ENCODE results near the gene LCN2.
"Not testable (repeated sequence)": the region's sequence is repeated elsewhere in the genome, so short reads cannot be mapped to it uniquely, and the experiment has no call there.

LCN2 gene

DNA sequence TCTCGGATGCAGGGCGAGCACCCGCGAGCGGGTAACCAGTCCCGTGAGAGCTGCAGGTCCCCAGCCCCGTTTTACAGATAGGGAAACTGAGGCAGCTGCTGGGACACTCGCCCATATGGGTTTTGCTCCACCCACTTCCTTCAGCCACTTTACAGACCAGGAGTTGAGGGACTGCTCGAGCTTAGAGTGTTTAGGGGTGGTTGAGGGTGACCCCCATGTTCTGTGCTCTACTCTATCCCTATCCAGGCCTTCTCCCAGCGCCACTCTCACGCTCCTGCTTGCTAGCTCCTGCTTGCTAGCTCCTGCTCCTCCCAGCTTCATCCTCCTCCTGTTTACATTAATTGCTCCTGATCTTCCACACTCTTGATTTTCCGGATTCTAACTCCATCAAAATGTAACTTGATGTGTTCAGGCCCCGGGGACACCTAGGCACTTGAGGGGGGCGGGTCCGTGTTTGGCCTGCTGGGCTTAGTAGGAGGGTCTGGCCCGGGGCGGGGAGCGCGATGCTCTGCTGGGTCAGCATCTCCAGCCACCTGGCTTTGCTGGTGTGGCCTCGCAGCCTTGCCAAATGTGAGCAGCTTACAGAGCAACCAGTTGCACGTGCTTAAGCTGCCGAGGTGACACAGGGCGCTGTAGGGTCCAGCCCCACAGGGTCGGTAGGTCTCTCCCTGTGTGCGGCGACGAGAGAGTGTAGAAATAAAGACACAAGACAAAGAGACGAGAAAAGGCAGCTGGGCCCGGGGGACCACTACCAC, 20.2 kb upstream of the LCN2 start:
- DNase-seq (ENCODE audit: low spot score): no peak

DNA sequence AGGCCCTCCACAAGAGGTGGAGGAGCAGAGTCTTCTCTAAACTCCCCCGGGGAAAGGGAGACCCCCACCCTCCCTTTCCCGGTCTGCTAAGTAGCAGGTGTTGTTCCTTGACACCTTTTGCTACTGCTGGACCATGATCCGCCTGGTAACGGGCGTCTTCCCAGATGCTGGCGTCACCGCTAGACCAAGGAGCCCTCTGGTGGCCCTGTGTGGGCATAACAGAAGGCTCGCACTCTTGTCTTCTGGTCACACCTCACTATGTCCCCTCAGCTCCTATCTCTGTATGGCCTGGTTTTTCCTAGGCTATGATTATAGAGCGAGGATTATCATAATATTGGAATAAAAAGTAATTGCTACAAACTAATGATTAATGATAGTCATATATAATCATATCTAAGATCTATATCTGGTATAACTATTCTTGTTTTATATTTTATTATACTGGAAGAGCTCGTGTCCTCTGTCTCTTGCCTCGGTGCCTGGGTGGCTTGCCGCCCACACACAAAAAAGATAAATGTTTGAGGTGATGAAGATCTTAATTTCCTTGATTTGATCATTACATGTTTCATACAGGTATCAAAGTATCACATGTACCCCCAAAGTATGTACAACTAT, 19.2 kb upstream of the LCN2 start:
- DNase-seq (ENCODE audit: low spot score): not testable (repeated sequence)

DNA sequence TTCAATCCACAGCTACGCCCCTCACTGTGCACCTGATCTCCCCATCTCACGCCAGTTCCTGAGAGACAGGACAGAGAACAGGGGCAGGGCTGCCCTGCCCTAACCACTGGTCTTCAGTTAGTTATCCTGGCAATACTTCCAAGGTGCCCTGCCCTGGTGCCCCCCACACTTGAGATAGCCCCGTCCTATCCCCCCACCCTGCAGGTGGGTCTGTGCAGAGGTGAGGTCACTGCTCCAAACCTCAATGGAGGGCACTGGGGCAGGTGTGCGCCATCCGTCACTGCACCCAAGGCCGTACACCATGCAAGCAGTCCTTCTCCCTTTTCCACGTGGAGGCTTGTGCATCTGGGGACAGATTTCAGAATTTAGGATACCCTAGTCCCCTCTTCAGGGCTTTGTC, 18.6 kb upstream of the LCN2 start:
- DNase-seq (ENCODE audit: low spot score): not testable (repeated sequence)

DNA sequence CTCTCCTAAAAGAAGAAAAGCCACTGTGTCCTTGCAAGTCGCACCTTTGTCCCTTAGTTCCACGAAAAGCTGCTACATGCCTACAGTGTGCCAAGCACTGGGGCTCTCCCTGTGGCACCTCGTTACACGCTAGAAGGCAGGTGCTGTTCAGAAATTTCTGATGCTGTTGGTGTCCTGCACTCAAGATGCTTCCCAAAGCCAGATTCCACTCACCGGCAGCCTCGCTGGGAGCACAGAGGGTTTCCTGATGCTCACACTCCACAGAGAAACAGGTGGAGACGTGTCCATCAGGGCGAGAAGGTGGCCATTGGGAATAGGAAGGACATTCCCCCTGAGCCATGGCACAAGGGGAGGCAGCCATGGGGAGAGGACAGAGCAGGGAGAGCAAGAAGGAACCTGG, 17.9 kb upstream of the LCN2 start:
- not testable (repeated sequence) for DNase-seq (ENCODE audit: low spot score)

DNA sequence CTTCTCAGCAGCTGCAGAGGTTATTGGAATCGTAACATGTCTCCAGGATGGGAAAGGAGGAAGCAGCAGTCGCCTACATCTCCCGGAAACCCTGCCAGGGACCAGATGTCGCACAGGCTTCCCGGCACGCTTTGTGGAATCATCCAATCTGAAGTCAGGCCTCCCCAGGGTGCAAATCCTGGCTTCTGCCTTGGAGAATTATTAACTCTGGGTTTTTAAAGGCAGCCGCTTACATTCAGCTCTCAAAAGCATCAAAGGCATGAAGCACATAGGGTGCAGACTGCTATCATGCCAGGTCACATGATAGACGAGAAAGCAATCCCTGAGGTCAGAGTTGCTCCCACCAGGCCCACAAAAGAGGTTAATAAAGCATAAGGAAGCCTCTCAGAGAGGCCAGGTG, 17.1 kb upstream of the LCN2 start:
- DNase-seq (ENCODE audit: low spot score): not testable (repeated sequence)

DNA sequence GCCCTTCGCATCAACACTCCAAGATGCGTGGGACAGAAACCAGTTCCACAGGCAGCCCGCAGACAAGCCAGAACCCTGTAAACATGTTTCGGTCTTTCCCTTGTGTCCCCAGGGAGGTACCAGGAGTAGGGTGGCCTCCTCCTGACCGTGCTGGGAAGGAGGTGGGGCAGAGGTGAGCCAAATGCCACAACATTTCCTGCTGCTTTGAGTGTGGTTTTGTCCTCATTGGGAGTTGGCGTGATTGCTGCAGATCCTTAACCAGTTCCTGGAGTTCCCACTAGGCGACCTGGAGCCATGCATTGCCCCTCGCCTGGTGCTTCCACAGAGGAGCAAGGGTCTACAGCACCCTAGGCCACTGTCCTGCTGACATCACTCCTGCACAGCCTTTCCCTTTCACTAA, 13.7 kb upstream of the LCN2 start:
- not testable (repeated sequence) for DNase-seq (ENCODE audit: low spot score)

DNA sequence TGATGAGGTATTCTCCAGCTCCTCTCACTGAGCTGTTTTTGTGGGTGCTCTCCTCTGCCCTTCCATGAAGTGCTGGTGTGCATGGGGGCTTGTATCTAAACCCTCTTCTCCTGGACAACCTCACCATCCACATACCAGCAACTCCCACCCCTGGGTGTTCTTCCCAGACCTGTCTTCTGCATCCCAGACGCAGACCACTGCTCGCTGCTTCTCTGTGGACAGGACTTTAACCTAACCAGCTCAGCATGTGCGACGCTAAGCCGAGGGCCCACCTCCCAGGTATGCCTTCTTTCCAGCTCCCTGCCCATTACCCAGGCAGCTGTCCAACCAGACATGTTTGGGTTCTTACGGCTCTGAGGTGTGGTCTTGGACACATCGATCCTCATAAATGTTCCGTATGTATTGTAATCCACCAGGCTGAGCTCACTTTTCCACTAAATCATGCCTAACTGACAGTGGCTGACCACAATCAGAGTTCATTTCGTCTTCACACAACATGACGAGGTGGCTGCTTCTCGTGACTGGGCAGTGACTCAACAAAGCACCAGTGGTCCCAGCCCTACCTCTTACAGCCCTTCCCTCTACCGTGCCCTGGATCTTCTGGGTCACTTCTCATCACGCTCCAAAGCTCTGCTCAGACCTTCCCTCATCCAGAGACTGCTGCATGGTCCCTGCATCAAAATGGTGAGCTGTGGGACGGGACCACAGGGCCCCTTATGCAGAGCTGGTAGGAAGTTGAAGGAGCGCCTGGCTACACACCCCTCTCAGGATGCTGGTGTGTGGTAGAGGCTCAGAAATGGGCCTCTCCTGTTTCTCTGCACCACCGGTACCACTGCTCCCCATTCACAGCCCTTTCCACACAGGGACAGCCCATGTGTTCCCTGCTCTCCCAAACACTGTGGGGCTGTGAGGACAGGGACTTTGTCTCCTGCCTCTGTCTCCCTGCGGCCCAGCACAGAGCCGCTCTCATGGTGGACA, 12.1 kb upstream of the LCN2 start:
- peak; percentile 56 for DNase-seq (ENCODE audit: low spot score)

DNA sequence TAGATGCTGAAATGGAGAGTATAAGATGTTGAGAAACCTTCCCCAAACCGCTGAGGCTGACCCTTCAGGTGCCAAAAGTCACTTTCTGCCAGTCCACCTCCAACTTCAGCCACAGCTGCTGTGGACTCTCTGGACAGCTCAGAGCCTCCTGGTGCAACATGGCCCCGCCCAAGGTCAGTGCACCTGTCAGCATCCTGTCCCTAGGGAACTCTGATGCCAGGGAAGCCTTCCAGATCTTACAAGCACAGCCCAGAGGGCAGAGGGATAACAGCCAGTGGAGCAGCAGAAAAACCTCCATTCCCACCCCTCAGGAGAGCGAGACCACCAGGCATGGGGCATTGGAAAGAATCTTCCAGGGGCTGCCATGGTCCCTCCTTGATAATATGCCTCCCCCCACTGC, 11.3 kb upstream of the LCN2 start:
- no peak for DNase-seq (ENCODE audit: low spot score)

DNA sequence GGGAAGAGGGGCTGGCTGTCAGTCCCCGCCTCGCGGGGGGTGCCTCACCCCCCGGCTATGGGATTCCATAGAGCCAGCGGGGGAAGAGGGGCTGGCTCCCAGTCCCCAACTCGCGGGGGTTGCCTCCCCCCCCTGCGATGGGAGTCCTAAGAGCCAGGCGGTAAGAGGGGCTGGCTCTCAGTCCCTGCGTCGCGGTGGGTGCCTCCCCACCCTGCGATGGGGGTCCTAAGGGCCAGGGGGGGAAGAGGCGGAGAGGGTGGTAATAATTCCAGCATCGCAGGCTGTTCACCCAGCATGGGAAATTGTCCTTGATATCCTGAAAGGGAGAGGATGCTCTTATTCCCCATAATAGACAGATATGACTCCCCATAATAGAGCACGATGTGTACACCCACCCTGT, 9.6 kb upstream of the LCN2 start:
- no peak for DNase-seq (ENCODE audit: low spot score)

DNA sequence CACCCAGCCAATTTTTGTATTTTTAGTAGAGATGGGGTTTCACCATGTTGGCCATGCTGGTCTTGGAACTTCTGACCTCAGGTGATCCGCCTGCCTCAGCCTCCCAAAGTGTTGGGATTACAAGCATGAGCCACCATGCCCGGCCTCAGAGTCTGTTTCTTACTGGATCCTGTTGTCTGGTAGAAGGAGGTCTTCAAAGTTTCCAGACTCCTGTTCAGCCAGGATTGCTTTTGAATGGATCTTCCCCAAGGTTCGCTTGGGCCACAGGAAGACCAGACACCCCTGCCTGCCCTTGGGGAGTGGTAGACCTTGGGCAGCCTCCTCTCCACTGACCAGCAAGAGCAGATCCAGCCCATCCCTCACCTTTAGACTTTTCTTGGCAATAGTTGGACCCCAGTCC, 7.6 kb upstream of the LCN2 start:
- no peak for DNase-seq (ENCODE audit: low spot score)

DNA sequence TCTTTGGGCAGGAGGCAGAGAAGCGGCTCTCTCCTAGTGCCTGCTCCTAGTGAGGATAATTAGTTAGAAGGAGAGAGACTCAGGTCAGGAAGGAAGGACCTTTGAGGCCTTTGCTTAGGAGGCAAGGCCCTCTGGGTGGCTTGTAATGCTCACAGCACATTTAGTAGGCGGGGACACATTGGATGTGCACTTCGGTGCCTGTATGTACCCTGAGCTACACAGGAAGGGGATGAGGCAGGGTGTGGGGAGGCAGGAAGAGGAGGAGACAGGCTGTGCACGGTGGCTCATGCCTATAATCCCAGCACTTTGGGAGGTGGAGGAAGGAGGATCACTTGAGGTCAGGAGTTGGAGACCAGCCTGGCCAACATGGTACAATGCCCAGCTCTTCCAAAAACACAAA, 7.2 kb upstream of the LCN2 start:
- DNase-seq (ENCODE audit: low spot score): no peak

DNA sequence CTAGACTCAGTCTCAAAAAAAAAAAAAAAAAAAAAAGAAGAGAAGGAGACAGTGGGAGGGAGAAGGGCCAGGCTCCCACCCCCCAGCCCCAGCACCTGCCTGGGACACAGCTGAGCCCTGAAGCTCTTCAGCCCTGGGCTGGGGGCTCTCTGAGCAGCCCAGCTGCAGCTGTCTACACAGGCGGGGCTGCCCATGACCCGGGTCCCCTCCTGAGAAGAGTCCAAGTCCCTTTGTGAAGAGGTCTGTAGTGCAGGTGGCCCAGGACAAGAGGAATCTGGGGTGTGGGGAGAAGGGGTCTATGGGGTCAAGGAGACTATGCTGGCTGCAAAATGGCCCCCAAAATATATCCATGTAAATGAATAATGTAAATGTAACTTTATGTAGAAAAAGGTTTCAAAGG, 6.7 kb upstream of the LCN2 start:
- no peak for DNase-seq (ENCODE audit: low spot score)

DNA sequence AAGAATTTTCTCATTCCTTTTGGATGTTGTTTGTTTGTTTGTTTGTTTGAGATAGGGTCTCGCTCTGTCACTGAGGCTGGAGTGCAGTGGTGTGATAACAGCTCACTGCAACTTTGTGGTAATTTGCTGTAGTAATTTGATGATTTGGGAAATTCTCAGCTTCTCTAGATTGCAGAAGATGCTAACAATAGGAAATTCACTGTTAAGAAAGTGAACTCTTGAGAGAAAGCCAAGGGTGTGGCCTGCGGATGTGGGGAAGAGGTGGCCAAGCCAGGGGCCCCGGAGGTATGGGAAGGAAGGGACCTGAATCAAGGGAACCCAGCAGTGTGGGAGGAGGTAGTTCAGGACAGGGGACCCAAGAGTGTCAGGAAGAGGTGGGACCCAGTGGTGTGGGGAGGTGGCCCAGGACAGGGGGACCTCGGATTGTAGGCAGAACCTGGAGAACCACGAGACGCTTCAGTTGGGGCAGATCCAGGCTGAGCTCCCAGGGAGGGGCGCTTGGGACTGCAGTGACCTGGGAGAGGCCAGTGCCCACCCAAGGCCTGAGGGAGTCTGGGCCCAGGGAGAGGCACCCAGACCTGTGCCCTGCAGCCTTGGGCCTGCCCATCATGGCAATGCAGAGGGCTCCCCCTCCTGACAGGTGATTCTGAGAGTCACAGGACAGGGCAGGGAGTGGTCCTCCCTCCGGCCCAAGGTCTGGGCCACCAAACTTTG, 5.6 kb upstream of the LCN2 start:
- no peak for DNase-seq (ENCODE audit: low spot score)

DNA sequence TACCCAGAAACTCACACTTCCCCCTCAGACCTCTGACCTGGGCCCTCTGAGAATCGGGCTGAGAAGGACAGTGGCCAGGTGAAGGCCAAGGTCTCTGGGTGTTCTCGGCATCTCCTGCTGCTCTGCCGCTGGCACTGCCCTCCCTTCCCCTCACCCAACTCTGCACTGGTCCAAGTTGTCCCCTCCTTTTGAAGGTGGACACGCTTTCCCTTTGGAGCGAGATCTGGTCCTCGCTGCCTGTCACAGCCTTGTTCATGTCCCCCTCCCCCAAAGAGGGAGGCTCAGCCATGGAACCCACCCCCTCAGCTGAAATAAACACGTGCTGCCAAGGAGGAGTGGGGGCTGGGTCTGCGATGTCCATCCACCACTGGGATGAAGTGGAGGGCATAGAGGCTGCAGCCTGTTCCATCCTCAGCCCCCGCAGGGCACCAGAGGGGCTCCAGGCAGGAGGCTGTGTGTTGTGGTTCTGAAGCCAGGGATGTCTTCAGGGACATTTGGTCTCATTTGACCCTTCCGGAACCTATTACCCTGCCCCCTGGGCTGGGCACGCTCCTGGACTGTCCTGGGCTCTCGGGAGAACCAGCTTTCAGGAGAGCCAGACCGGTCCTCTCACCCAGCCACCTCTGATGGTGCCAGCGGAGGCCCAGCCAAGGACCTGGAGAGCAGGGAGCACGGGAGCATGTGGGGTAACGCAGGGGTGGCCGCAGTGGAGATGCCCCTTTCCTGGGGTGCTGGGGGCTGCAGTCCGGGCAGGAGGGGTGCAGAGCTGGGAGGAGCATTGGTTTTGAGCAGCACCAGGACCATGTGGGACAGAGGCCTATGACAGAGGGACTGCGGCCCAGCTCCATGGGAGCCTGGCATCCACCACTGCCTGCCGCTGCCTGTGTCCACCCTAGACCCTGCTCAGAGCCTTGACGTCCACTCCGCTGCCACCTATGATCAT, 4.7 kb upstream of the LCN2 start:
- no peak for DNase-seq (ENCODE audit: low spot score)

DNA sequence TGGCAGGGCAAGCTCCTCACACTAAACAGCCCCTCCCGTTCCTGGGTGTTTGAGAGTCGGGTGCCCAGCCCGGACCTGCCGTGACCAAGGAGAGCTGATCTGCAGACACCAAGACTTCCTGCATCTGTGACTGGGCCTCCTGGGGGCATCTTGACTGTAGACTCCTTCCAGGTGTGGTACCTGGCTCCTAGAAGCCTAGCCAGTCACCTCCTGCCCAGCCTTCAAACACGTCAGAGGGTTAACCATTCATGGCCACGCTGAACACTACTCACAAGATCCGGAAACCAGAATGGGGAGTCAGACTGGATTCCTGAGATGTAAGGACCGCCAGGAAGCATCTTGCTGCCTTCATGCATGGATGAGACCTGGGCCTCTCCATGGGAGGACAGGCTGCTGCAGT, 3.7 kb upstream of the LCN2 start:
- no peak for DNase-seq (ENCODE audit: low spot score)

DNA sequence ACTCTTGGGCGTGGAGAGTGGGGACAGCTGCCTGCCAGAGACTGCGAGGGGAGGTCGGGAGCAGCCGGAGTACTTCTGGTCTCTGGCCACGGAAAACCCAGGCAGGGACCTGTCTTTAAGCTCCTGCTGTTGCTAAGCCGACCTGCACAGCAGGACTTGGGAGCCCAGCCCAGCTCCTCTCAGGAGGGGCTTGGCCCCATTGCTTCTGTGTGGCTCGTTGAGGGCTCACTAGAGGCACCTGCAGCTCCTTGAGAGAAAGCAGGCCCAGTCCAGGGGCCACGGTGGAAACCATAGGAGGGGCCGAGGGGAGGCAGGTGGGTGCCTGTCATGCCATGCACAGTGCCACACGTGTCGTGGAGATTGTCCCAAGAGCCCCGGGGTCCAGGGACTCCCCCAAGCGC, 3.3 kb upstream of the LCN2 start:
- no peak for DNase-seq (ENCODE audit: low spot score)

DNA sequence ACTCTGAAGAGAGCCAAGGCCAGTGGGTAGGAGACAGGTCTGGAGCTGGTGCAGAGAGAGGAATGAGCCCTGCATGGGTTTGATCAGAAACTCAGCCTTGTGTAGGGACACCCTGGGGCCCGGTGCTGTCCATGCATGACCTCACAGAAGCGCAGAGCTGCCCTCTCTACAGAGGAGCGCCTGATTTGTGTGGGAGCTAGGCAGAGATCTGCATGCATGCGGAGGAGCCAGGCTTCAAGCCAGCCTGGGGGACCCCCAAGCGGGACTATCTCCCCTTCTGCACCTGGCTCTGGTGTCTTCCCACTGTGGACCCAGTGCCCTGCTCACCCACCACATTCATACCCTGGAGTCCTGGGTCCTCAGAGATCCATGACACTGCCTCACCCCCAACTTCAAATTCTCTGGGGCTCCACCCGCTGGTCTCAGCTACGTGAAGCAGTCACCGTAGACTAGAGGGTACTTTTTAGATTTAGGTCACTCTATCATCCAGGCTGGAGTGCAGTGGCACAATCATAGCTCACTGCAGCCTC, 2.6 kb upstream of the LCN2 start:
- DNase-seq (ENCODE audit: low spot score): no peak

DNA sequence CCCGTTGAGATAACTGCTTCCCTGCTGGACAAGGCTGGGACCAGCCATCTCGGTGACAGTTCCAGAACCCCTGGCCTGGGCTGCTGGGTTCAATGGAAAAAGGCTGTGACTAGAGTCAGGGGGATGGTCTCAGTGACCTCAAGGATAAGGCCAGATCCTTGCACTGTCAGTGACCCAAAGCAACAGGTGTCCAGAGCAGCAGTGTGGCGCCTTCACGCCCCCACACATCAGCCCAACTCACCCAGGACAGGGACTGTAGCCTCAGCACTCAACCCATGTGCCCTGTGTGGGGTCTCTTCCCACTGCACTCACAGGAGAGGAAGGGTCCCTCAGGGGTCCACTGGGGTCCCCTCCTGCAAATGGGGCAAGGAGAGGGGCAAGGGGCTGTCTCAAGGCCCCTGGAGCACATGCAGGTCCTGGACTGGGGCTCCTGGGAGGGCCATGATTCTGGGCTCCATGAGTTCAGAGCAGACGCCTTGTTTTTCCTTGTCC, 698 bp upstream of the LCN2 start:
- DNase-seq (ENCODE audit: low spot score): no peak

DNA sequence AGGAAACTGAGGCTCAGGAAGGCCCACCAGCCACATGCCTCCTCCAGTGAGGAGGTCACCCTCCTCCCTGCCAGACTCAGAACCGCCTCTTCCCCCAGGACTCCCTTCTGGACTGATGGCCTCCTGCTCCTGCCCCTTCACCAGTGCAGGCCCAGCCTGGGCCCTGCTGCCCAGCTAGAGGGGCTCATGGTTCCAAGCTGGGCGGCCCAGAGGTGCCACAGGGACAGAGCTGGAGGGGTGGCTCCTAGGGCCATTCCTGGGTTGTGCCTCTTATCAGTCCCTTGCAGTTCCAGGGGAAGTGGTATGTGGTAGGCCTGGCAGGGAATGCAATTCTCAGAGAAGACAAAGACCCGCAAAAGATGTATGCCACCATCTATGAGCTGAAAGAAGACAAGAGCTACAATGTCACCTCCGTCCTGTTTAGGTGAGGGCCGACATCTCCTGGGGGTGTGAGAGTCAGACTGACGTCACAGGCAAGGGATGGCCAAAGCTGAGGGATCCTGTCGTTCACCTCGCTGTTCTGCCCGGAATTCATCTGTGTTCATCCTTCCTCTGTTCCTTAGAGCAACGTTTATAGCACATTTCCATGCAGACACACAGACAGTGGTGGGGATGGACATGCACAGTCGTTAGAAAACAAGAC, 819 bp downstream of the LCN2 start:
- DNase-seq (ENCODE audit: low spot score): no peak
